ENCODE results near the gene GMIP. TPM values are rescaled to one million over a fixed set of nuclear protein-coding genes. Genes with fewer than 3 reads are reported as not detected.
A peak's percentile ranks its signal among the peaks of the same experiment; 100 is the strongest.

GMIP gene
- total and polyA plus RNA-seq, 2 of the 13 experiments (the other 11 are each of a cell fraction or from before 2014, with no cell fraction given) = 1.5 to 1.8 TPM

- no peak overlapping the region for H3K27ac ChIP-seq (ENCODE audit: extremely low read length, insufficient read depth, low read length)
- no peak overlapping the region for H3K4me3 ChIP-seq (replicated peaks in 1 of 3; ENCODE audit: insufficient read depth in 1 of 3, low read depth in 2 of 3, low read length in 3 of 3)
- in situ Hi-C loops (cut with HindIII; ENCODE audit: extremely low pct_ligation_motif_present, low pct_unique_long_range_greater_than_20kb) (no loop called here), intact Hi-C loops (cut with micrococcal nuclease; ENCODE audit: unreplicated experiment) (no loop called here)
- no peaks in the 10 kb centered on the region for H3K4me1 ChIP-seq (ENCODE audit: insufficient read depth, low read length)
- no peak; the same call in 2 of the 3 replicates for ATAC-seq
- peak overlapping the region; percentile 1; the same call in 1 of the 2 replicates for H3K4me2 ChIP-seq (ENCODE audit: low read depth, low read length)
- WGBS (ENCODE audit: low lambda C conversion rate) = 3% methylated on average over 7 of the region's 13 CpGs
- H2AFZ ChIP-seq (ENCODE audit: low read length) = no peak overlapping the region
- FAIRE-seq = no peak
- H3K9ac ChIP-seq (ENCODE audit: insufficient read depth, low read depth, low read length) = no peak overlapping the region
- TF ChIP-seq GFI1 (CRISPR knock-in tag; IDR thresholded peaks at IDR 0.05; ENCODE audit: borderline replicate concordance) = no peak
- no peak for TF ChIP-seq MEIS2 (CRISPR knock-in tag; IDR thresholded peaks at IDR 0.05)
- peak; percentile 32; the same call in 1 of the 2 replicates for TF ChIP-seq FOSL2 (CRISPR knock-in tag; IDR thresholded peaks at IDR 0.05)
- no peak for TF ChIP-seq HNF1A (IDR thresholded peaks at IDR 0.05; ENCODE audit: low read depth)
- no peak for TF ChIP-seq HNF1A (CRISPR knock-in tag; IDR thresholded peaks at IDR 0.05; ENCODE audit: borderline replicate concordance)
- TF ChIP-seq U2AF1 (optimal IDR thresholded peaks at IDR 0.05; ENCODE audit: low read depth, low read length) = no peak
- no peak for TF ChIP-seq MIER2 (CRISPR knock-in tag; IDR thresholded peaks at IDR 0.05)
- TF ChIP-seq TFAP4 (IDR thresholded peaks at IDR 0.05; ENCODE audit: borderline replicate concordance, low read depth) = peak; percentile 43; the same call in 1 of the 2 replicates
- H3K9me3 ChIP-seq (ENCODE audit: low read length) = no peaks in the 10 kb centered on the region
- no TSS peak for BruUV-seq (replicated peaks)
- ChIA-PET CTCF (ENCODE audit: low intra/inter-chr PET ratio, low total read pairs) (no interaction called here), POLR2A (no interaction called here)
- H3K79me2 ChIP-seq (ENCODE audit: insufficient read depth, low read length) = no peaks in the 10 kb centered on the region
- no peaks in the 10 kb centered on the region for H3K36me3 ChIP-seq (replicated peaks in 1 of 2; ENCODE audit: control insufficient read depth in 1 of 2, insufficient read depth in 2 of 2, low read length in 2 of 2)
- H4K20me1 ChIP-seq (ENCODE audit: insufficient read depth, low read length) = no peaks in the 10 kb centered on the region
- peaks cover 0 to 7% of the 10 kb centered on the region in 2 experiments; a peak in 3 of 5 replicates for H3K27me3 ChIP-seq (ENCODE audit: control insufficient read depth in 1 of 2, insufficient read depth in 2 of 2, low read length in 2 of 2)
- DNase-seq (ENCODE audit: low spot score) = peak; percentile 23
Observed at GRCh38 chr19:19591133-19591825, 52.2 kb downstream of the GMIP start.

Measured in HepG2 (cell line).